H9 (cell line): ENCODE measurements around the gene PLEKHA1. TPM values are rescaled to one million over a fixed set of nuclear protein-coding genes. Genes with fewer than 3 reads are reported as not detected.

Experiments
- DNase-seq: peaks from one replicate; pipeline ENCODE4 v3.0.0-alpha.2; 2017
- H2AFZ ChIP-seq: one replicate; pipeline ENCODE4 v1.6.1; 2013; ENCODE audit warnings: mild to moderate bottlenecking, low read length, control low read depth, moderate library complexity
- H2AK5ac ChIP-seq: 2 replicates; pipeline ENCODE4 v1.6.1; 2013; ENCODE audit warnings: low read length, control low read depth, mixed read lengths; ENCODE audit not compliant: insufficient read length
- H2BK120ac ChIP-seq: one replicate; pipeline ENCODE4 v1.6.1; 2013; ENCODE audit warnings: low read depth, mild to moderate bottlenecking, low read length, control low read depth, inconsistent platforms; ENCODE audit not compliant: poor library complexity, severe bottlenecking
- H2BK12ac ChIP-seq: 2 replicates; pipeline ENCODE4 v1.6.1; 2013; ENCODE audit warnings: low read length, control low read depth, mixed read lengths, low read depth; ENCODE audit not compliant: insufficient read length
- H2BK15ac ChIP-seq: 2 replicates; pipeline ENCODE4 v1.6.1; 2013; ENCODE audit warnings: low read depth, low read length, control low read depth
- H2BK20ac ChIP-seq: one replicate; pipeline ENCODE4 v1.6.1; 2013; ENCODE audit warnings: low read depth, mild to moderate bottlenecking, low read length, control low read depth, inconsistent platforms; ENCODE audit not compliant: poor library complexity, severe bottlenecking
- H2BK5ac ChIP-seq: 2 replicates; pipeline ENCODE4 v1.6.1; 2013; ENCODE audit warnings: low read length, control low read depth, mixed read lengths; ENCODE audit not compliant: insufficient read length
- H3K14ac ChIP-seq: 2 replicates; pipeline ENCODE4 v1.6.1; 2013; ENCODE audit warnings: low read length, control low read depth; ENCODE audit not compliant: insufficient read depth
- H3K18ac ChIP-seq: 2 replicates; pipeline ENCODE4 v1.6.1; 2013; ENCODE audit warnings: low read depth, mild to moderate bottlenecking, mixed read lengths, low read length, control low read depth; ENCODE audit not compliant: insufficient read length
- H3K23ac ChIP-seq: 2 replicates; pipeline ENCODE4 v1.6.1; 2013; ENCODE audit warnings: low read length, control low read depth, mixed read lengths, low read depth; ENCODE audit not compliant: insufficient read length
- H3K23me2 ChIP-seq: 2 replicates; pipeline ENCODE4 v1.6.1; 2013; ENCODE audit warnings: low read depth, mild to moderate bottlenecking, mixed read lengths, low read length, control low read depth; ENCODE audit not compliant: insufficient read length, poor library complexity, severe bottlenecking
- H3K27ac ChIP-seq: 2 replicates; pipeline ENCODE4 v1.5.1; 2013; ENCODE audit warnings: low read length, control low read depth, mixed read lengths, low read depth; ENCODE audit not compliant: insufficient read length
- H3K27me3 ChIP-seq: 2 replicates; pipeline ENCODE4 v1.6.1; 2013; ENCODE audit warnings: low read length, control low read depth, inconsistent platforms; ENCODE audit not compliant: insufficient read depth
- H3K4ac ChIP-seq: 2 replicates; pipeline ENCODE4 v1.6.1; 2013; ENCODE audit warnings: low read depth, mild to moderate bottlenecking, control low read depth, inconsistent platforms, low read length, moderate library complexity
- H3K4me1 ChIP-seq: 2 replicates; pipeline ENCODE4 v1.6.1; 2013; ENCODE audit warnings: low read length, control low read depth, inconsistent platforms; ENCODE audit not compliant: insufficient read depth
- H3K4me2 ChIP-seq: 2 replicates; pipeline ENCODE4 v1.6.1; 2013; ENCODE audit warnings: low read length, control low read depth, mixed read lengths; ENCODE audit not compliant: insufficient read length, insufficient read depth
- H3K56ac ChIP-seq: 2 replicates; pipeline ENCODE4 v1.6.1; 2013; ENCODE audit warnings: low read depth, mild to moderate bottlenecking, mixed read lengths, low read length, control low read depth; ENCODE audit not compliant: insufficient read length
- H3K79me1 ChIP-seq: 2 replicates; pipeline ENCODE4 v1.6.1; 2013; ENCODE audit warnings: low read depth, mild to moderate bottlenecking, moderate library complexity, low read length, control low read depth, inconsistent platforms; ENCODE audit not compliant: insufficient read depth, poor library complexity, severe bottlenecking
- H3K79me2 ChIP-seq: 2 replicates; pipeline ENCODE4 v1.6.1; 2013; ENCODE audit warnings: low read length, control low read depth, inconsistent platforms; ENCODE audit not compliant: insufficient read depth
- H3K9ac ChIP-seq: 2 replicates; pipeline ENCODE4 v1.6.1; 2013; ENCODE audit warnings: low read length, control low read depth, mixed read lengths; ENCODE audit not compliant: insufficient read length; ENCODE audit errors: extremely low read depth
- H3K9me3 ChIP-seq: one replicate; pipeline ENCODE4 v1.6.1; 2013; ENCODE audit warnings: low read depth, low read length, inconsistent platforms; ENCODE audit not compliant: control insufficient read depth
- H3T11ph ChIP-seq: one replicate; pipeline ENCODE4 v1.6.1; 2013; ENCODE audit warnings: mild to moderate bottlenecking, low read length, control low read depth, inconsistent platforms
- H4K20me1 ChIP-seq: one replicate; pipeline ENCODE4 v1.6.1; 2013; ENCODE audit not compliant: control insufficient read depth, insufficient read length, insufficient read depth
- H4K5ac ChIP-seq: 2 replicates; pipeline ENCODE4 v1.6.1; 2013; ENCODE audit warnings: low read depth, mild to moderate bottlenecking, mixed read lengths, low read length, control low read depth; ENCODE audit not compliant: insufficient read length
- H4K8ac ChIP-seq: replicated peaks from 2 replicates; pipeline ENCODE4 v1.6.1; 2013; ENCODE audit warnings: low read length, control low read depth, mixed read lengths, low read depth; ENCODE audit not compliant: insufficient read length
- H4K91ac ChIP-seq: 2 replicates; pipeline ENCODE4 v1.6.1; 2013; ENCODE audit warnings: low read depth, mild to moderate bottlenecking, moderate library complexity, mixed read lengths, low read length, control low read depth; ENCODE audit not compliant: insufficient read length
- H3K27ac Mint-ChIP-seq, 3 experiments: 2 replicates in 2 of 3; 3 replicates in 1 of 3; pipeline ENCODE4 v1.8.0; 2020 to 2021; ENCODE audit warnings: mixed read lengths in 3 of 3, mild to moderate bottlenecking in 1 of 3, moderate library complexity in 1 of 3
- H3K27me3 Mint-ChIP-seq: 2 replicates; pipeline ENCODE4 v1.8.0; 2021; ENCODE audit warnings: low read depth, mild to moderate bottlenecking, moderate library complexity, mixed read lengths
- H3K36me3 Mint-ChIP-seq, 3 experiments: 2 replicates in 2 of 3; 3 replicates in 1 of 3; pipeline ENCODE4 v1.8.0; 2020 to 2021; ENCODE audit warnings: low read depth in 3 of 3, mixed read lengths in 3 of 3; ENCODE audit not compliant: insufficient read depth in 1 of 3
- H3K4me1 Mint-ChIP-seq, 2 experiments: 2 replicates each; pipeline ENCODE4 v1.8.0; 2020; ENCODE audit warnings: mixed read lengths in 2 of 2
- H3K4me3 Mint-ChIP-seq, 2 experiments: 2 replicates in 1 of 2; 3 replicates in 1 of 2; pipeline ENCODE4 v1.8.0; 2020 to 2021; ENCODE audit warnings: mild to moderate bottlenecking in 2 of 2, mixed read lengths in 2 of 2, moderate library complexity in 1 of 2
- H3K9me3 Mint-ChIP-seq, 2 experiments: 2 replicates in 1 of 2; 3 replicates in 1 of 2; pipeline ENCODE4 v1.8.0; 2020; ENCODE audit warnings: mild to moderate bottlenecking in 2 of 2, mixed read lengths in 2 of 2, moderate library complexity in 1 of 2
- WGBS: extraction: QIAGEN DNeasy Blood & Tissue Kit; methylation state at CpG from one replicate; pipeline ENCODE4 v1.1.7; 2013; ENCODE audit warnings: missing lambda C conversion rate, low lambda C conversion rate, mixed read lengths; ENCODE audit not compliant: insufficient read length; ENCODE audit errors: extremely low coverage; 5-methylcytosine and 5-hydroxymethylcytosine counted together
- total RNA-seq: library from RNA; stranded (reverse); gene quantifications from 2 replicates; pipeline ENCODE4 v1.2.1, GENCODE V29; 2021
- TF ChIP-seq, protein P1 (sequence below): fragments of 200-600 bp; sonication (generic); conservative IDR thresholded peaks from 3 replicates; pipeline ENCODE4 v1.8.0; 2021; ENCODE audit warnings: antibody characterized with exemption, mild to moderate bottlenecking

PLEKHA1 gene
- total RNA-seq, 1 experiment from 2014 or later = 32.7 TPM

DNA sequence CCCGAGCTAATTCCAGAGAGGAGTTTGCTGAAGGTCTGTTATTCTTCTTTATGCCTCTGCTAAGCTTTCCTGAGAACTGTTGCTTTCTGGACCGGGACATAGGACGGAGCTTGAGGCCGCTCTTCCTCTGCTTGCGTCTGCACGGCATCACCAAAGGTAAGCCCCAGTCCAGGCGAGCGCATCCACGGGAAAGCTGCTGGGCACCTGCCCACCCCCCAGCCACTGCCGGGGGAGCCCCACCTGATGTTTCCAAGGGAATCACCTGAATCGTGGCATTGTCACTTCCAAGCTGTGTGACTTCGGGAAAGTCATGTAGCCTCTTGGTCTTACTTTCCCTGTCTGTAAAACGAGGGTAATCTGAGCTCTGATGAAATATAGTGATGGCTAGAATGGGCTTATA lies 45.1 kb upstream of the PLEKHA1 start:
- Mint-ChIP-seq H3K4me3 (no peak overlapping the region), H3K36me3 (peaks cover 0 to 2% (median 0%) of the 10 kb centered on the region in 3 experiments; a peak in 1 of 7 replicates), H3K27me3 (peaks cover 6% of the 10 kb centered on the region), H3K27ac (no peak overlapping the region), H3K9me3 (no peaks in the 10 kb centered on the region), H3K4me1 (peaks cover 10 to 18% of the 10 kb centered on the region in 2 experiments)
- H4K5ac ChIP-seq = no peak overlapping the region
- H3K4me2 ChIP-seq = no peak overlapping the region
- TF ChIP-seq, protein P1, sequence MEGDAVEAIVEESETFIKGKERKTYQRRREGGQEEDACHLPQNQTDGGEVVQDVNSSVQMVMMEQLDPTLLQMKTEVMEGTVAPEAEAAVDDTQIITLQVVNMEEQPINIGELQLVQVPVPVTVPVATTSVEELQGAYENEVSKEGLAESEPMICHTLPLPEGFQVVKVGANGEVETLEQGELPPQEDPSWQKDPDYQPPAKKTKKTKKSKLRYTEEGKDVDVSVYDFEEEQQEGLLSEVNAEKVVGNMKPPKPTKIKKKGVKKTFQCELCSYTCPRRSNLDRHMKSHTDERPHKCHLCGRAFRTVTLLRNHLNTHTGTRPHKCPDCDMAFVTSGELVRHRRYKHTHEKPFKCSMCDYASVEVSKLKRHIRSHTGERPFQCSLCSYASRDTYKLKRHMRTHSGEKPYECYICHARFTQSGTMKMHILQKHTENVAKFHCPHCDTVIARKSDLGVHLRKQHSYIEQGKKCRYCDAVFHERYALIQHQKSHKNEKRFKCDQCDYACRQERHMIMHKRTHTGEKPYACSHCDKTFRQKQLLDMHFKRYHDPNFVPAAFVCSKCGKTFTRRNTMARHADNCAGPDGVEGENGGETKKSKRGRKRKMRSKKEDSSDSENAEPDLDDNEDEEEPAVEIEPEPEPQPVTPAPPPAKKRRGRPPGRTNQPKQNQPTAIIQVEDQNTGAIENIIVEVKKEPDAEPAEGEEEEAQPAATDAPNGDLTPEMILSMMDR = no peak
- no peak overlapping the region for H3T11ph ChIP-seq
- no peak overlapping the region for H2BK20ac ChIP-seq
- DNase-seq = no peak
- no peak overlapping the region for H2BK15ac ChIP-seq
- no peaks in the 10 kb centered on the region for H3K9me3 ChIP-seq
- no peaks in the 10 kb centered on the region for H3K79me1 ChIP-seq
- WGBS = no CpG with 5 or more reads among the region's 13 CpGs
- no peak overlapping the region for H3K56ac ChIP-seq
- no peak overlapping the region for H3K23ac ChIP-seq
- H3K9ac ChIP-seq = no peak overlapping the region
- no peak overlapping the region for H2BK5ac ChIP-seq
- H2BK120ac ChIP-seq = no peak overlapping the region
- H3K4ac ChIP-seq = no peak overlapping the region
- no peaks in the 10 kb centered on the region for H3K4me1 ChIP-seq
- no peaks in the 10 kb centered on the region for H3K27me3 ChIP-seq
- no peak overlapping the region for H4K8ac ChIP-seq
- no peak overlapping the region for H3K18ac ChIP-seq
- no peak overlapping the region for H3K27ac ChIP-seq
- H2BK12ac ChIP-seq = no peak overlapping the region
- H3K23me2 ChIP-seq = no peaks in the 10 kb centered on the region
- H3K79me2 ChIP-seq = no peaks in the 10 kb centered on the region
- no peak overlapping the region for H2AK5ac ChIP-seq
- no peak overlapping the region for H3K14ac ChIP-seq
- no peaks in the 10 kb centered on the region for H4K20me1 ChIP-seq
- no peak overlapping the region for H2AFZ ChIP-seq
- H4K91ac ChIP-seq = no peak overlapping the region
